AG04449 (cell line): Measurements from ENCODE around the gene ERICH6B.

Source experiments
- CTCF ChIA-PET: fragments of 350-600 bp; formaldehyde crosslinking; extraction: SDS; loops from one replicate; lab custom pipeline; 2021; ENCODE audit warnings: antibody characterized with exemption; lab: Yijun Ruan, JAX
- POLR2A ChIA-PET: fragments of 400-600, 350-600 bp; formaldehyde crosslinking; extraction: SDS; loops from one replicate; lab custom pipeline; 2020; ENCODE audit warnings: antibody characterized with exemption, inconsistent platforms; lab: Yijun Ruan, JAX
- DNase-seq: peaks from one replicate; pipeline ENCODE4 v3.0.0-alpha.2; 2010; ENCODE audit warnings: low read depth, low spot score
- H3K4me3 ChIP-seq: 2 replicates; pipeline ENCODE4 v1.5.1; 2011; ENCODE audit warnings: low read depth, mild to moderate bottlenecking, control low read depth, low read length
- TF ChIP-seq, protein P1 (sequence below): IDR thresholded peaks from one replicate; pipeline ENCODE4 v1.5.1; 2011; ENCODE audit warnings: mild to moderate bottlenecking, moderate library complexity, low read length, control low read depth, inconsistent platforms; ENCODE audit not compliant: insufficient read depth; ENCODE audit errors: missing control alignments

Gene ERICH6B

DNA sequence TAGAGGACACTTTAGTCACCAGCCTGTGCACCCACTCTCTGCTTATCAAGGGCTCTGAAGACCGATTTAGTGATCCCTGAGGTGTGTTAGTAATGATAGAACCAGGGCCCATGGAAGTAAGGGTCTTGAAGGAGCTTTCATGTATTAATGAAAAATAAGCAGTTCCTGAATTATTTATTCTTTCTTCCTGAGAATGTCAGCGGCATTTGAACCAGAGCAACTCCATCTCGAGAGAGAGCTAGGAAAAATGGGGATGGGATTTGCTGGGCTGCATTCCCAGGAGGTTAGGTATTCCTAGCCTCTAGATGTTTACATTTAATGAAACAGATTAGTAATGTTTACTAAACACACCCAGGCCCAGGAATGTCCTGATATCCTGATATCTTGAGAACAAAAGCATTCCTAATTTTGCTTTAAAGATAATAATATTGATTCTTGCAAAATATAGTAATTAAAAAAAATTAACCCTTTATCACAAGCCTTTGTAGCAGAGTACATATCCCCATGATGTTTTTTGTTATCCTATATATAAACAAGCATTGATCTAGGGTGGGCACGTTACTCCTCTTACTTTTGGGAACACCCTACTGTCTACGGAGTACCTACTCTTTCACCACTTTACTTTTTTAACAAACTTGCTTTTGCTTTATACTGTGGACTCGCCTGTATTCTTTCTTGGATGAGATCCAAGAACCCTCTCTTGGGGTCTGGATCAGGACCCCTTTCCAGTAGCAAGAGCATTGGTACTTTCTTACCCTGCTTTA lies 87.7 kb downstream of the ERICH6B start:
- TF ChIP-seq, protein P1, sequence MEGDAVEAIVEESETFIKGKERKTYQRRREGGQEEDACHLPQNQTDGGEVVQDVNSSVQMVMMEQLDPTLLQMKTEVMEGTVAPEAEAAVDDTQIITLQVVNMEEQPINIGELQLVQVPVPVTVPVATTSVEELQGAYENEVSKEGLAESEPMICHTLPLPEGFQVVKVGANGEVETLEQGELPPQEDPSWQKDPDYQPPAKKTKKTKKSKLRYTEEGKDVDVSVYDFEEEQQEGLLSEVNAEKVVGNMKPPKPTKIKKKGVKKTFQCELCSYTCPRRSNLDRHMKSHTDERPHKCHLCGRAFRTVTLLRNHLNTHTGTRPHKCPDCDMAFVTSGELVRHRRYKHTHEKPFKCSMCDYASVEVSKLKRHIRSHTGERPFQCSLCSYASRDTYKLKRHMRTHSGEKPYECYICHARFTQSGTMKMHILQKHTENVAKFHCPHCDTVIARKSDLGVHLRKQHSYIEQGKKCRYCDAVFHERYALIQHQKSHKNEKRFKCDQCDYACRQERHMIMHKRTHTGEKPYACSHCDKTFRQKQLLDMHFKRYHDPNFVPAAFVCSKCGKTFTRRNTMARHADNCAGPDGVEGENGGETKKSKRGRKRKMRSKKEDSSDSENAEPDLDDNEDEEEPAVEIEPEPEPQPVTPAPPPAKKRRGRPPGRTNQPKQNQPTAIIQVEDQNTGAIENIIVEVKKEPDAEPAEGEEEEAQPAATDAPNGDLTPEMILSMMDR = no peak
- DNase-seq = no peak
- POLR2A ChIA-PET = no interaction called here
- no peak overlapping the region for H3K4me3 ChIP-seq
- CTCF ChIA-PET = no interaction called here

DNA sequence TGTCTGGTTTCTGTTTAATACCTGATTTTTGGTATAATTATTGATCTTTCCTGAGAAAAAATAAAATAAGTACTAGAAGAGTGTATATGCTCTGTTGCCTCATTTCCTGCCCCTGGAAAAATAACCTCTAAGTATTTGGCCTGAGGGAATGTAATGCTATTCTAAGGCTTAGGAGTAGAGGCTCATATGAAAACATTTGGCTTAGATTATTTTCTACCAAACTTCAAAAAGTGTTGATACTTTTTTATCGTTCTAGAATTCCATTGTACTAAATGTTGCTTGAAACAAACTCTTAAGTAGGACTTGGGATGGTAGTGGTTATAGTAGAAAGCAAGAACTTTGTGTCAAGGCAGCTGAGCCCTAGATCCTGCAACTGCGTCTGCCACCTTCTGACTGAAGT lies 93.0 kb downstream of the ERICH6B start:
- ChIA-PET POLR2A (no interaction called here), CTCF (interaction anchor here (0.7 to 4.2 kb wide), 4 partner anchors 10 to 152 kb away, joined by 3 to 17 read pairs (median 8); no protein-coding TSS in a partner anchor)
- TF ChIP-seq, protein P1 = no peak
- no peak for DNase-seq
- no peak overlapping the region for H3K4me3 ChIP-seq

DNA sequence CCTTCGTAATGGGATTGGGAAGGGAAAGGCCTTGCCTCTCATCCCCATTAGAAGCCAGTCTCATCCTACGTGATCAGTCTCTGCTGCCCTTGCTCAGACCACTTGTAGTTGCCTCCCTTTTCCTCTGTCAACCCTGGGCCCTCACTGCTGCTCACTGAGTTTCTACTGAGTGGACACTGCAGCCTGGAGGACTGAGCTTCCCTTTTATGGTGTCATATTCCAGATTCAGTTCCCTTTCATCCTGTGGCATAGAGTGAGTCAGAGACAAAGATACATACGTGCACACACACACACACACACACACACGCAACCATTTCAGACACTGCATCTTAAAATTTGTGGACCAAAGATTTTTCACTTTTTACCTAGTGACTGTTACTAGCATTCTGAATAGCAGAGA lies 94.2 kb downstream of the ERICH6B start:
- ChIA-PET POLR2A (no interaction called here), CTCF (interaction anchor here (1.3 to 4.2 kb wide), 3 partner anchors 9 to 151 kb away, joined by 3 to 17 read pairs (median 13); no protein-coding TSS in a partner anchor)
- no peak overlapping the region for H3K4me3 ChIP-seq
- TF ChIP-seq, protein P1 = no peak
- DNase-seq = no peak

DNA sequence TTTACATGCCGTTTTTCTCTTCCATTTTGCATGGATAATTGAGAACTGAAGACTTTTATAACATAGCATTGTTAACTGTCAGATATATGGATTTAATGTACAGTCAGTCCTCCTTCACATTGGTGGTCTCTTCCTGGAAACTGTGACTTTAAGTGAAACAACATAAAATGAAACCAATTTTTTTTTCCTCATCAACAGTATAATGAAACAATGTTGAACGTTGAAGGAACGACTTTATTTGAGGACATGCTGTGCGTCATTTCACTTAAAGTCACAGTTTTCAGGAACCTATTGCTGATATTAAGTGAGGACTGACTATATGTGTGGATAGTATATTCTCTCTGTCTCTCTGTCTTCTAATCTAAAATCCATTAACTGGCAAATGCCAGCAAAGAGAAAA lies 96.0 kb downstream of the ERICH6B start:
- DNase-seq = no peak
- ChIA-PET CTCF (interaction anchor here (1.2 to 4.2 kb wide), 2 partner anchors 9 to 10 kb away, joined by 3 to 13 read pairs; no protein-coding TSS in a partner anchor), POLR2A (no interaction called here)
- TF ChIP-seq, protein P1 = no peak
- no peak overlapping the region for H3K4me3 ChIP-seq

DNA sequence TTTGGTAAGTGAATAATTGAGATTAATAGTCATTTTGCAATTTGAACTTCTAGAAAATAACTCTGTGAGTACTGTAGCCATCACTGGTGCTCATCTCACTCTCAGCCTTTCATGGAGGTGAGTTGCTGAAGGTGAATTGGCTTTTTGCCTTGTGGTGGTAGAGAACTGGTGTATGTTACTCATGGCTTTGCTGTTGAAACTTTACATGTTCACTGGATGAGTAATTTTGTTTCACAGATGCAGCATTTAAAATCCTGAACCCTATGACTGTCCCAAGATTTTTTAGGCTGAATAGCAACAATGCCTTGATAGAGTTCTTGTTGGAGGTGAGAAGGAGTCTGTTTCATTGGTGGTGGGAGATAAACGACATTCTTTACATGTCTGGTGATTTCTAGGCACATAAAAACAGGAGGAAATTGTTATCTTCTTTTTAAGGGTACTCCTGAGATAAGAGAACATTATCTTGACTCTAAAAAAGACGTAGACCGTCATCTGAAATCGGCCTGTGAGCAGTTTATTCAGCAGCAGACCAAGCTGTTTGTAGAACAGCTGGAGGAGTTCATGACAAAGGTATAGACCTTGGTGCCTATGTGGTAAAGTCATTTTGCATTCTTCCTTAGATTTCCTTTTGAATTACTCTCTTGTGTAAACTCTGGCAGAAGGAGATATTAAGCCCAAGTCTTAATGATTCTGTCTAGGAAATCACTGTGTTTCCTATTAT lies 96.9 kb downstream of the ERICH6B start:
- POLR2A ChIA-PET = no interaction called here
- no peak for DNase-seq
- TF ChIP-seq, protein P1 = no peak
- no peak overlapping the region for H3K4me3 ChIP-seq
- CTCF ChIA-PET = interaction anchor here (1.2 to 4.2 kb wide), 2 partner anchors 8 to 9 kb away, joined by 3 to 13 read pairs; no protein-coding TSS in a partner anchor

DNA sequence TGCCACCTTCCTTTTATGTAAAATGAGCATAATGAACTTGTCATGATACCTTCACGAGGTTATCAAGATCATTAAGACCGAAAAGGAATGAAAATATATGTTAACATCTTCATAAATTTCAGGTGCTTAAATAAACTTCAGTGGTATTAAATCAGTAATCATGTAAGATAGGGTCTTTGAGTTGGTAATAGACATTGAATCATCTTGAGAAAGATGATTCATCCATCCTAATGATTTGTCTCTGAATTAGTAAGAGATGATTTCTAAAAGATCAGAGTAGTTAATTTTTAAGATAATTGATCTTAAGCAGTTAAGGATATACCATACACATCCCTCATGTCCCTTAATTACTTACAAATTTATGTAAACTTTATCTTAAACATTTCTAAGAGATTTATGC lies 98.8 kb downstream of the ERICH6B start:
- TF ChIP-seq, protein P1 = no peak
- no peak for DNase-seq
- no peak overlapping the region for H3K4me3 ChIP-seq
- CTCF ChIA-PET = no interaction called here
- POLR2A ChIA-PET = no interaction called here
